Left lung (tissue), 10 donors: ENCODE data around the gene ME3. TPM values are rescaled to one million over a fixed set of nuclear protein-coding genes. Genes with fewer than 3 reads are reported as not detected.

Experiments
- ATAC-seq: fragments of 200-7000 bp; cut with Tn5 transposase; one replicate; pipeline ENCODE4 v1.9.1; 2020; ENCODE audit warnings: moderate library complexity
- DNase-seq, 4 donors: peaks; one replicate each; pipeline ENCODE4 v3.0.0-alpha.2; 2013 to 2020
- H3K27ac ChIP-seq, 2 donors: fragments of 200-600 bp; sonication (generic) in 1 of 2; one replicate each; pipeline versions ENCODE4 v1.5.0 to v1.8.0; 2020 to 2021
- H3K27me3 ChIP-seq, 2 donors: fragments of 200-600 bp; sonication (generic) in 1 of 2; one replicate each; pipeline versions ENCODE4 v1.5.0 to v1.8.0; 2020 to 2021
- H3K36me3 ChIP-seq, 2 donors: fragments of 200-600 bp; sonication (generic) in 1 of 2; one replicate each; pipeline versions ENCODE4 v1.5.0 to v1.8.0; 2020 to 2021
- H3K4me1 ChIP-seq, 2 donors: fragments of 200-600 bp; one replicate each; pipeline ENCODE4 v1.8.0; 2021
- H3K4me3 ChIP-seq, 2 donors: fragments of 200-600 bp; sonication (generic) in 1 of 2; one replicate each; pipeline versions ENCODE4 v1.5.0 to v1.8.0; 2020 to 2021; ENCODE audit warnings: mild to moderate bottlenecking in 1 of 2
- H3K9me3 ChIP-seq, 2 donors: fragments of 200-600 bp; sonication (generic) in 1 of 2; one replicate each; pipeline versions ENCODE4 v1.5.0 to v1.8.0; 2020 to 2021
- CTCF ChIP-seq, 2 donors: fragments of 200-600 bp; sonication (generic) in 1 of 2; IDR thresholded peaks; one replicate each; pipeline versions ENCODE4 v1.5.0 to v1.8.0; 2021; ENCODE audit warnings: antibody characterized with exemption in 2 of 2
- intact Hi-C, 2 donors: fragments of 100-400 bp; cut with DNase I; formaldehyde crosslinking; loops; one replicate each; pipeline versions ENCODE4 v1.11.2 to v1.14.2; 2022
- polyA plus RNA-seq, 6 donors: library from polyadenylated mRNA; unstranded; fragments of 120-200 nt; gene quantifications; one replicate each; pipeline ENCODE4 v1.2.1, GENCODE V29; 2013; ENCODE audit not compliant: insufficient read length in 6 of 6
- total RNA-seq, 2 donors: library from RNA; stranded (reverse); fragmentation: NEBNext Ultra II Directional; extraction: Animal tissue kit (Norgen Biotek cat#: 25700); gene quantifications; one replicate each; pipeline ENCODE4 v1.2.1, GENCODE V29; 2021
- donor health status: DM: no; HTN: yes; CAD: no.
- donor health status: DM: no; HTN: no; CAD: no.

ME3 gene
- total and polyA plus RNA-seq, 8 donors = 21.6 to 44.6 (median 30.5) TPM

GRCh38 chr11:86687185-86687778 lies 14.9 kb upstream of the ME3 start:
- no peak for TF ChIP-seq CTCF (IDR thresholded peaks at IDR 0.05)
- H3K9me3 ChIP-seq = no peaks in the 10 kb centered on the region
- H3K4me3 ChIP-seq = no peak overlapping the region
- ATAC-seq (no peak), DNase-seq (no peak)
- no peaks in the 10 kb centered on the region for H3K27me3 ChIP-seq
- no peak overlapping the region for H3K27ac ChIP-seq
- no peaks in the 10 kb centered on the region for H3K36me3 ChIP-seq
- intact Hi-C loops = no loop called here
- H3K4me1 ChIP-seq = peaks cover 0 to 4% of the 10 kb centered on the region in 2 donors

GRCh38 chr11:86686531-86686930 lies 14.1 kb upstream of the ME3 start:
- intact Hi-C loops = no loop called here
- Histone ChIP-seq H3K4me1 (peaks cover 0 to 4% of the 10 kb centered on the region in 2 donors), H3K27ac (no peak overlapping the region), H3K4me3 (no peak overlapping the region), H3K27me3 (no peaks in the 10 kb centered on the region), H3K9me3 (no peaks in the 10 kb centered on the region), H3K36me3 (no peaks in the 10 kb centered on the region)
- TF ChIP-seq CTCF (IDR thresholded peaks at IDR 0.05) = no peak
- no peak for DNase-seq
- no peak for ATAC-seq

- Histone ChIP-seq H3K36me3 (no peaks in the 10 kb centered on the region), H3K27ac (no peak overlapping the region), H3K27me3 (no peaks in the 10 kb centered on the region), H3K4me3 (no peak overlapping the region), H3K4me1 (no peaks in the 10 kb centered on the region), H3K9me3 (no peaks in the 10 kb centered on the region)
- intact Hi-C loops = no loop called here
- TF ChIP-seq CTCF (IDR thresholded peaks at IDR 0.05) = no peak
- DNase-seq (no peak), ATAC-seq (no peak)
Measured at GRCh38 chr11:86681483-86681756, 9.0 kb upstream of the ME3 start.

- no peak for ATAC-seq
- no peaks in the 10 kb centered on the region for H3K36me3 ChIP-seq
- TF ChIP-seq CTCF (IDR thresholded peaks at IDR 0.05) = no peak
- no peaks in the 10 kb centered on the region for H3K4me1 ChIP-seq
- H3K4me3 ChIP-seq = no peak overlapping the region
- no peaks in the 10 kb centered on the region for H3K9me3 ChIP-seq
- no peaks in the 10 kb centered on the region for H3K27me3 ChIP-seq
- DNase-seq = no peak
- intact Hi-C loops = no loop called here
- no peak overlapping the region for H3K27ac ChIP-seq
Measured at GRCh38 chr11:86680716-86681482, 8.5 kb upstream of the ME3 start.

GRCh38 chr11:86678823-86679222 lies 6.4 kb upstream of the ME3 start:
- H3K4me3 ChIP-seq = no peak overlapping the region
- H3K36me3 ChIP-seq = no peaks in the 10 kb centered on the region
- intact Hi-C loops = no loop called here
- H3K27ac ChIP-seq = no peak overlapping the region
- no peaks in the 10 kb centered on the region for H3K4me1 ChIP-seq
- no peaks in the 10 kb centered on the region for H3K27me3 ChIP-seq
- no peak for DNase-seq
- H3K9me3 ChIP-seq = no peaks in the 10 kb centered on the region
- no peak for ATAC-seq
- no peak for TF ChIP-seq CTCF (IDR thresholded peaks at IDR 0.05)
